ENCODE data around the gene SRRM5.
"Not testable (repeated sequence)": the region's sequence is repeated elsewhere in the genome, so short reads cannot be mapped to it uniquely, and the experiment has no call there.

Gene SRRM5

DNA sequence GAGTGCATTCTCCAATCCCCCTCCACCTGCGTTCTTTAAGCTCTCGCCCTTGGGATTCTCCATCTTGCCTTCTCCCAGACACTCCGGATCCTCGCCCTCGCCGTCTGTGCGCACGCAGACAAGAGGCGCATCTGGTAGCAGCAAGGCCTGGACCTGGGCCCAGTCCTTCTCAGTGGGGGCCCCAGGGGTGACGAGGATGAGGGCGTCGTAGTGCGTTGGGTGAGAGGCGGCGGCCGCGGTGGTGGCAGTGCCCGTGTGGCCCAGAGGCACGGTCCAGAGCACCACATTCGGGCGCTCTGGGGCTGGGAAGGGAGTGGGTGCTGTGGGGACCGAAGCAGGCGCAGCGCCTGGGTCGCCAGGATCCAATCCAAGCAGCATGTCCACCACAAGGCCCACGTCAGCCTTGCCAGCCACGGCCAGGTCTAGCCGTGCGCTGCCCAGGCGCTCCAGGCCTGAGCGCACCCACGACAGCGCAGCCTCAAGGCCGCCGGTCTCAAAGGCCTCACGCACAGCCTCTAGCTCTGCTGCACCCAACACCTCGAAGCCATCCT is 19.0 kb upstream of the SRRM5 start:
- DNase-seq, result no peak

- DNase-seq, result no peak
These were observed 17.7 kb upstream of the SRRM5 start for GRCh38 chr19:43594081-43594697.

DNA sequence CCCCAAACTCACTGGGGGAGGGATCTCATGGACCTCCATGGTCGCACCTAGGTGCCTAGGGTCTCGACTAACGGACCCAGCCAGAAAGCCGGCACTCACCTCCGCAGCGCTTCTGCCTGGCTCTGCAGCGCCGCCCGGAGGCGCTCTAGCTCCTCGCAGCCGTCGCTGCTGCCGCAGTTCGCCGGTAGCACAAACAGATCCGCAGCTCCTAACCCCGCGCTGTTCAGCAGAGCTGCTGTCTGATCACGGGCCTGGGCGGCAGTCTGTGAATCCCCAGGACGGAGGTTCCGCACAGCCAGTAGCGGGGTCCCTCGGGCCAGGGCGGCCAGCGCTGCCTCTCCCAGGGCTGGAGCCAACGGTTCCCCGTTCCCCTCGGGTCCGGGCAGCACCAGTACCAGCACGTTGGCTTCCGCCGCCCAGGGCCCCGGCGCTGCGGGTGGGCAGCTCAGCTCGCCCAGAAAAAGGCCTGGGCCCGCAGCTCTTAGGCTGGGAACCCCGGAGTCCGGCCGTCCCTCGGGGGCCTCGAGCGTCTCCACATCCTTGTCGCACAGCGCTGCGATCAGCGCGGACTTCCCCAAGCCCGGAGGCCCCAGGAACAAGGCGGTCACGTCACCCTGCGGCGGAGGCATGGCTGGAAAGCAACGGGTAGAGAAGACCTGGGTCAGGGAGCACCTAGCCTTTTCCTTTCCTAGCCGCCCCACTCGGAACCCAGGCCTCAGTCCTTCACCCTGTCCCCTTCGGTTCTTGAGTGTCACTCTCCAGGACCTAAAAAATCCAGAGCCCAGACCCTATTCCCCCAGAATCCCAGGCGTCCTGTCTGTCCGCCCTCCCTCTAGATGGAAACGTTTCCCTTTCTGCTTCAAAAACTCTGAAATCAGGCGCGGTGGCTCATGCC is 16.9 kb upstream of the SRRM5 start:
- peak; percentile 18 for DNase-seq

GRCh38 chr19:43595605-43595998 is 16.3 kb upstream of the SRRM5 start:
- DNase-seq, result no peak

GRCh38 chr19:43595999-43596841 is 15.7 kb upstream of the SRRM5 start, which contains the start of the genes IRGQ and ZNF576:
Gene IRGQ (minus strand): TSS chr19:43596134. CDS start chr19:43595338, 796 bp downstream.
Gene ZNF576 (plus strand): TSS chr19:43596595. CDS start chr19:43597109, 514 bp downstream.
- DNase-seq, result peak; percentile 99

GRCh38 chr19:43596842-43597461 is 14.9 kb upstream of the SRRM5 start:
- no peak for DNase-seq

DNA sequence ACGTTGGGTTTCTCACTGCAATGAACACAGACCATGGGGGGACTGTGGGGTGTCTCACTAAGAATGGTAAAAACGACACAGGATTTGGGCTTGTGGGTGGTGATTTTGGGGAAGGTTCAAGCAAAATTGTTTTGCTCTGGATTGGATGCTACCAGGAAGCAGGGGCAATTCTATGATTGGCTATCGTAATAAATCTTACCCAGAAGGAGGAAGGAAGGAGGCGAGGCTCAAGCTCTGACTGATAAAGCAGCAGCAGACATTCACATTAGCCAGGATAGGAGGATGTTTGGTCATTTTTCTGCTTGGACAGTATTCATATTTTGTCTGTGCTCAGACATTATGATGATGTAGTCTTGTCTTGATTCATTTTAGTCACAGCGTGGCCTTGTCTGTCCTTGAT is 14.0 kb upstream of the SRRM5 start:
- no peak for DNase-seq

GRCh38 chr19:43598445-43599240 is 13.2 kb upstream of the SRRM5 start:
- DNase-seq, result no peak

GRCh38 chr19:43599635-43600295 is 12.1 kb upstream of the SRRM5 start:
- DNase-seq, result no peak

DNA sequence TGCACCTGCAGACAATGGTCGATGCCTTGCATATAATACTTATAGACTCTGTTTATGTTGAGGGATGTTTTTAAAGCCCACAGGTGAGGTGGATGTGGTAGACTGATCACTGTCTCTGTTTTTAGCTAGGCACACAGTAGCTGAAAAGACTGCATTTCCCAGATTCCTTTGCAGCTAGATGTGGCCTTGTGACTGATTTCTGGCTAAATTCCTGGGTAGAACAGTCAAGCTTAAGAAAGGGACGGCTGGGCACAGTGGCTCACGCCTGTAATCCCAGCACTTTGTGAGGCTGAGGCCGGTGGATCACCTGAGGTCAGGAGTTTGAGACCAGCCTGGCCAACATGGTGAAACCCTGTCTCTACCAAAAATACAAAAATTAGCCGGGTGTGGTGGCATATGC is 11.6 kb upstream of the SRRM5 start:
- DNase-seq, result not testable (repeated sequence)

GRCh38 chr19:43605875-43606568 is 5.9 kb upstream of the SRRM5 start:
- DNase-seq, result no peak

DNA sequence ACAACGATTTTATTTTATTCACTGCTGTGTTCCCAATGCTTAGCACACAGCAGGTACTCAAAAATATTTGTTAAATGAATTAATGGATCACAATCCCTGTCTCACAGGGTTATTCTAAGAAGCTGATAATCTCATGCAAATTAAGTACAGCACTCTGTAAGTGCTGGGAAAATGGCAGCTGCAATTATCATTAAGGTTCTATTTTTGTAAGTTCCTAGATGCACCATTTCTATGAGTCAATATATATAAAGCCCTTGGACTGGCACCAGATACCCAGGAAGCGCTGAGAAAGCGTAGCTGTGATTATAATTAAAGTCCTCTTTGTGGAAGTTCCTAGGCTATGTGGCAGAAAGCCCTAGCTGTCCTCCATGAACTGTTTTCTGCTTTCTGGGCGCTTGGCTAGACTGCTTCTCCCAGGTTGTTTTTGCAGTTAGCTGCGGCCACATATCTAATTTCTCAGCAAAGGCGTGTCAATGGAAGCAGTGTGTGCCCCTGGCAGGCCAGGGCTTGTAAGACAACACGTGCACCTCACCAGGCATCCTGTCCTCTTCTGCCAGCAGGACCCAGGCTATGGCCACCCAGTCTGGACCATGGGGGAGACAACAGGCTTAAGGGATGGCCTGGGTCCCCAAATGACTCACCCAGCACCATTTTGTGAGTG is 5.2 kb upstream of the SRRM5 start:
- DNase-seq, result no peak

- no peak for DNase-seq
These were observed 4.4 kb upstream of the SRRM5 start for GRCh38 chr19:43607238-43608205.

DNA sequence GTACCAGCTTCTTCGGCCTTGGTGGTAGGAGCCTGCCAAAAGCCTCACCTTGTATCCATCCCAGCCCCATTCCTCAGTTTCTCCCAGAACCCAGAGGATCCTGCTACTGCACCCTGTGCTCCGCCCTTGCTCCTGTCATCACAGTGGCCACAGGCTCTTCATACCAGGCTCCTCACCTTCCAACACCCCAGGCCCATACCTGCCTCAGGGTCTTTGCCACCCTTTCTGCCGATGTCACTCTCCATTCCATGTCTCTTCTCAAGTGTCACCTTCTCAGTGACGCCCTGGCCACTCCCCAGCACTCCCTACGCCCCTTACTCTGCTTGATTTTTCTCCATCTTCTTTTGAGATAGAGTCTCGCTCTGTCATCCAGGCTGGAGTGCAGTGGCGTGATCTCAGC is 2.0 kb upstream of the SRRM5 start:
- DNase-seq, result no peak

DNA sequence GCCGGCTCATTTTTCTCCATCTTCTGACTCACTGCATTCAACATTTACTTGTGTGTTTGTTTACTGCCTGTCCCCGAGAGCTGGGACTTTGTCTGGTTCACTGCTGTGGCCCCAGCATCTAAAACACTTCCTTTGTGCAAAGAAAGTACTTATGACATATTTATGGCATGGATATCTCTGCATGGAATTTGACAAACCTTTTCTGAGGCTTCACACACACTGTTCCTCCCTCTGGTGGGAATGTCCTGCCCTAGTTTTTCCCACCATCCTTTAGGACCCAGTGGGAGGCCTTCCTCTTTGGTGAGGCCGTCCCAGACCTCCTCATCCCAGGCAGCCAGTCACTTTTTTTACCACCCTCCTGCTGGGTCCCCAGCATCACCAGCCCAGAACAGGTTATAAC is 1.4 kb upstream of the SRRM5 start:
- no peak for DNase-seq

GRCh38 chr19:43612374-43612773 is 486 bp downstream of the SRRM5 start:
- no peak for DNase-seq

- no peak for DNase-seq
These were observed 4.4 kb downstream of the SRRM5 start for GRCh38 chr19:43616306-43616705.

GRCh38 chr19:43616954-43617353 is 5.1 kb downstream of the SRRM5 start:
- DNase-seq, result no peak

- peak; percentile 31 for DNase-seq
These were observed 7.0 kb downstream of the SRRM5 start for GRCh38 chr19:43618921-43619261.
